ENCODE data around the gene CFAP74. TPM values are rescaled to one million over a fixed set of nuclear protein-coding genes. Genes with fewer than 3 reads are reported as not detected.

The CFAP74 gene
- total RNA-seq, 1 experiment from 2014 or later = not detected

DNA sequence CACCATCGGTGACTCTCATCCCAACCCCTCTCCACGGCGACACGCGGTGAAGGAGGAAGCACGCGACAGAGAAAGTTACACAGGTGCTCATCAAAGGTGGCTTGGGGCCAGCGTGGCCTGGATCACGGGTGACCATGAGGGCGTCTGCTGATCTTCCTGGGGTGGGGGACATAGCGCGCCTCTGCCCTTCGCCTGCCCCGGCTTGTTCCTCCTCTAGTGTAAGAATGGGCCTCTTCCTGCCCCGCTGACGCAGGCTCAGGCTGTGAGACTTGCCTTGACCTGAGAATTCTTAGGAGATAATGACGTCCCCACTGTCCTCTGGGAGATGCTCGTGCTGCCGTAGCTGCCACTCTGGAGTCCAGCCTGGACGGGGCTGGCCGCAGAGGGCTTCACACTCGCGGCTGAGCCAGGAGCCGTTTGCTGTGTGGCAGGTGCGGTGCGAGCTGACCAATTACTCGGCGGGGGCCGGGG, 45.5 kb downstream of the CFAP74 start:
- ChIA-PET POLR2A (no interaction called here), CTCF (interaction anchor here (1.0 to 9.7 kb wide), 3 partner anchors 14 to 87 kb away, joined by 3 to 129 read pairs (median 21); no protein-coding TSS in a partner anchor)
- intact Hi-C loops (cut with micrococcal nuclease) = no loop called here
- Mint-ChIP-seq H3K4me1 (ENCODE audit: insufficient read depth, unreplicated experiment) (peaks cover 10% of the 10 kb centered on the region), H3K4me3 (ENCODE audit: unreplicated experiment) (no peak overlapping the region), H3K27me3 (ENCODE audit: insufficient read depth, unreplicated experiment) (peaks cover 36% of the 10 kb centered on the region), H3K9me3 (ENCODE audit: unreplicated experiment) (no peaks in the 10 kb centered on the region), H3K36me3 (ENCODE audit: insufficient read depth, unreplicated experiment) (no peaks in the 10 kb centered on the region), H3K27ac (ENCODE audit: low read depth, unreplicated experiment) (no peak overlapping the region)
- TF ChIP-seq, protein P1, sequence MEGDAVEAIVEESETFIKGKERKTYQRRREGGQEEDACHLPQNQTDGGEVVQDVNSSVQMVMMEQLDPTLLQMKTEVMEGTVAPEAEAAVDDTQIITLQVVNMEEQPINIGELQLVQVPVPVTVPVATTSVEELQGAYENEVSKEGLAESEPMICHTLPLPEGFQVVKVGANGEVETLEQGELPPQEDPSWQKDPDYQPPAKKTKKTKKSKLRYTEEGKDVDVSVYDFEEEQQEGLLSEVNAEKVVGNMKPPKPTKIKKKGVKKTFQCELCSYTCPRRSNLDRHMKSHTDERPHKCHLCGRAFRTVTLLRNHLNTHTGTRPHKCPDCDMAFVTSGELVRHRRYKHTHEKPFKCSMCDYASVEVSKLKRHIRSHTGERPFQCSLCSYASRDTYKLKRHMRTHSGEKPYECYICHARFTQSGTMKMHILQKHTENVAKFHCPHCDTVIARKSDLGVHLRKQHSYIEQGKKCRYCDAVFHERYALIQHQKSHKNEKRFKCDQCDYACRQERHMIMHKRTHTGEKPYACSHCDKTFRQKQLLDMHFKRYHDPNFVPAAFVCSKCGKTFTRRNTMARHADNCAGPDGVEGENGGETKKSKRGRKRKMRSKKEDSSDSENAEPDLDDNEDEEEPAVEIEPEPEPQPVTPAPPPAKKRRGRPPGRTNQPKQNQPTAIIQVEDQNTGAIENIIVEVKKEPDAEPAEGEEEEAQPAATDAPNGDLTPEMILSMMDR (IDR thresholded peaks at IDR 0.05; ENCODE audit: unreplicated experiment) = no peak
- no peak for DNase-seq (ENCODE audit: unreplicated experiment)
- BruUV-seq (replicated peaks) = no TSS peak

DNA sequence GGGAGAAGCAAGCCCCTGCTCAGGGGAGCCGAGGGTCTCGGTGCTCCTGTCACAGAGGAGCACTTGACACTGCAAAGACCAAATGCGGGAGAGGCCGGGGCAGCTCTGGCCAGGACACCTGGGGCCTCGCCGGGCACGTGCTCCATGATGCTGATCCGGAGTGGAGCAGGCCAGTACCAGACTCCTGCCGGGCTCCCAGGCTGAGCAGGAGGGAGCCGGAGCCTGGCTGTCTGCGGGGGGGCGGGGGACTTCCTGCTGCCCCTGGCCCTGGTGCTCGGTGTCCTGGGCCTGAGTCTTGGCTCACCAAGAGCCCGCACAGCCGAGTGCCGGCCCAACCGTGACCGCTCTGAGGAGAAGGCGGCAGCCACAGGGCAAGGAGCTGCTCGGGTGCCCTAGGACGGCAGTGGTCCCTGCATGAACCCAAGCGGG, 46.0 kb downstream of the CFAP74 start:
- peaks cover 30% of the 10 kb centered on the region for H3K27me3 Mint-ChIP-seq (ENCODE audit: insufficient read depth, unreplicated experiment)
- H3K9me3 Mint-ChIP-seq (ENCODE audit: unreplicated experiment) = no peaks in the 10 kb centered on the region
- H3K36me3 Mint-ChIP-seq (ENCODE audit: insufficient read depth, unreplicated experiment) = no peaks in the 10 kb centered on the region
- BruUV-seq (replicated peaks) = no TSS peak
- TF ChIP-seq, protein P1 (IDR thresholded peaks at IDR 0.05; ENCODE audit: unreplicated experiment) = no peak
- DNase-seq (ENCODE audit: unreplicated experiment) = no peak
- no peak overlapping the region for H3K4me3 Mint-ChIP-seq (ENCODE audit: unreplicated experiment)
- intact Hi-C loops (cut with micrococcal nuclease) = no loop called here
- ChIA-PET POLR2A (no interaction called here), CTCF (interaction anchor here (0.6 to 9.7 kb wide), 4 partner anchors 17 to 87 kb away, joined by 3 to 129 read pairs (median 3); no protein-coding TSS in a partner anchor)
- peaks cover 10% of the 10 kb centered on the region for H3K4me1 Mint-ChIP-seq (ENCODE audit: insufficient read depth, unreplicated experiment)
- no peak overlapping the region for H3K27ac Mint-ChIP-seq (ENCODE audit: low read depth, unreplicated experiment)

DNA sequence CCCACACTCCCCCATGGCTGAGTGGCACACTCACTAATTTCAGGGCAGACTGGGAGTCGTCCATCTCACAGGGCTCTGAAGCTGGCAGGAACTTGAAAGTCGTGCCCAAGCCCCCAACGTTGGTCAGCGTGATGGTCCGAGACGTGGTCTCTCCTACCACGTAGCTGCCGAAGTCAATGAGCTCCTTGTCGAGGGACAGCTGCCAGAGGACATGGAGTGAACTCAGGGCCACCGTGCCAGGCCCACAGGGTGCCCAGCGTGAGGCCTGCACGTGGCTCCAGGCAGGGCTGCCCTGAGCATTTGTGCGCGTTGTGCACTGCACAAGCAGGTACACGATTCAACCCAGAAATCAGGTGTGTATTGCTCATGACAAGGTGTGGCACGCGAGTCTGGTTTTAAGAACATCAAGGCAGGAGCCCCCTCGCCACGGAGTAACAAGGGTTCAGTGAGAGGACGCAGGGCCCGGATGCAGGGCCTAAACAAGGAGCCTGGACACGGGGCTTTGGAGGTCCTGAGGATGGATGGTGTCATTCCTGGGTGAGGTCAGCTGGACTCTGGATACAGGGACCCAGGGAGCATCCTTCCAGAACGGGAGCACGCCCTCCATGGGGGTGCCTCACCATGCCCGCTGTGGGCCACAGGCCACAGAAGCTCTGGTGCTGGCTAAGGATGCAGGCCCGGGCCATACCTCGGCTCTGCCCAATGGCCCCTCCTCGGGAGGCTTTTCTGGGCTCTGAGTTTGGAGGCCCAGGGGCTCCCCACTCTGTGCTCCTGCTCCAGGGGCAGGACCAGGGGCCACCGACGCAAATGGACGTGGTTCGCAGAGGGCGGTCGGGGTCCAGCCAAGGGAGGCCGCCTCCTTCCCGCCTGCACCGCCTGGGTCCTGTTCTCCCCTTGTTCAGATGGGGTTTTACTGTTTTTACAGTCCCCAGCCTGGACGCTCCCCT, 46.7 kb downstream of the CFAP74 start:
- CTCF ChIA-PET = interaction anchor here (0.6 to 9.7 kb wide), 5 partner anchors 15 to 88 kb away, joined by 3 to 129 read pairs (median 3); no protein-coding TSS in a partner anchor
- H3K27me3 Mint-ChIP-seq (ENCODE audit: insufficient read depth, unreplicated experiment) = peaks cover 23% of the 10 kb centered on the region

DNA sequence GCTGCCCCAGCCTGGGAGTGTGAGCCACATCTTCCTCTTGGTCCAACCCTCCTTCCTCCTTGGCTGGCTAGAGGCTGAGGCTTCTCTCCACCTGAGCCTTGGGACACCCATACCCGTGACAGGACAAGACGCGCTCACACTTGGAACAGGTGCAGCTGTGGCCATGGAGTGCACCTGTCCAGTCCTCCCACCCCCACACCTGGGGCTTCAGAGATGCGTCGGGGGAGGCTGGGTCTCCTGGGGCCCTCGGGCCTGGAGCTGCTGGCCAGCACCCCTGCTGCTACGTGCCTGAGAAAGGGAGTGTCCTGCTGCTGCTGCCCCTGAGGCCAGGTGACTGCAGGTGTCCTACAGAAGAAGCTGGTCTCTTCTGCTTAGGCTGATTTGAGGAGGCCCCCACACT, 47.5 kb downstream of the CFAP74 start:
- H3K4me1 Mint-ChIP-seq (ENCODE audit: insufficient read depth, unreplicated experiment) = peaks cover 8% of the 10 kb centered on the region

More for the DNA sequence above, 46.7 kb downstream of the CFAP74 start:
- POLR2A ChIA-PET = no interaction called here
- TF ChIP-seq, protein P1 (IDR thresholded peaks at IDR 0.05; ENCODE audit: unreplicated experiment) = no peak
- Mint-ChIP-seq H3K4me3 (ENCODE audit: unreplicated experiment) (no peak overlapping the region), H3K9me3 (ENCODE audit: unreplicated experiment) (no peaks in the 10 kb centered on the region), H3K36me3 (ENCODE audit: insufficient read depth, unreplicated experiment) (no peaks in the 10 kb centered on the region), H3K27ac (ENCODE audit: low read depth, unreplicated experiment) (no peak overlapping the region), H3K4me1 (ENCODE audit: insufficient read depth, unreplicated experiment) (peaks cover 10% of the 10 kb centered on the region)
- no TSS peak for BruUV-seq (replicated peaks)
- intact Hi-C loops (cut with micrococcal nuclease) = no loop called here
- DNase-seq (ENCODE audit: unreplicated experiment) = no peak

More for the DNA sequence above, 47.5 kb downstream of the CFAP74 start:
- Mint-ChIP-seq H3K36me3 (ENCODE audit: insufficient read depth, unreplicated experiment) (no peaks in the 10 kb centered on the region), H3K4me3 (ENCODE audit: unreplicated experiment) (no peak overlapping the region), H3K27me3 (ENCODE audit: insufficient read depth, unreplicated experiment) (peaks cover 16% of the 10 kb centered on the region), H3K9me3 (ENCODE audit: unreplicated experiment) (no peaks in the 10 kb centered on the region), H3K27ac (ENCODE audit: low read depth, unreplicated experiment) (no peak overlapping the region)
- BruUV-seq (replicated peaks) = no TSS peak
- ChIA-PET CTCF (interaction anchor here (1.2 to 9.7 kb wide), 3 partner anchors 14 to 89 kb away, joined by 3 to 129 read pairs (median 6); no protein-coding TSS in a partner anchor), POLR2A (no interaction called here)
- DNase-seq (ENCODE audit: unreplicated experiment) = no peak
- intact Hi-C loops (cut with micrococcal nuclease) = no loop called here
- TF ChIP-seq, protein P1 (IDR thresholded peaks at IDR 0.05; ENCODE audit: unreplicated experiment) = no peak

Data from MCF 10A (cell line).